ENCODE results near the gene ARHGAP25. TPM values are rescaled to one million over a fixed set of nuclear protein-coding genes. Genes with fewer than 3 reads are reported as not detected.
A peak's percentile ranks its signal among the peaks of the same experiment; 100 is the strongest.
"Not testable (repeated sequence)": the region's sequence is repeated elsewhere in the genome, so short reads cannot be mapped to it uniquely, and the experiment has no call there.

Gene ARHGAP25
- total RNA-seq, 1 donor from 2014 or later, result 12.1 TPM

DNA sequence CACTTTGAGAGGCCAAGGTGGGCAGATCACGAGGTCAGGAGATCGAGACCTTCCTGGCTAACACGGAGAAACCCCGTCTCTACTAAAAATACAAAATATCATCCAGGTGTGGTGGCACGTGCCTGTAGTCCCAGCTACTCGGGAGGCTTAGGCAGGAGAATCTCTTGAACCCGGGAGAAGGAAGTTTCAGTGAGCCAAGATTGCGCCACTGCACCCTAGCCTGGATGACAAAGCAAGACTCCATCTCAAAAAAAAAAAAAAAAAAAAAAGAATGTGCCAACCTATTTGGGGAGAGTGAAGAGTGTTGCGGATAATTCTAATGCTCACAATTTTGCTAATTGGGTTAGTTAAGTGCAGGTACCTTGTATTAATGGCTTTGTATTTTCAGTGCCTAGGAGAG lies 67.5 kb downstream of the ARHGAP25 start:
- DNase-seq, result not testable (repeated sequence)

DNA sequence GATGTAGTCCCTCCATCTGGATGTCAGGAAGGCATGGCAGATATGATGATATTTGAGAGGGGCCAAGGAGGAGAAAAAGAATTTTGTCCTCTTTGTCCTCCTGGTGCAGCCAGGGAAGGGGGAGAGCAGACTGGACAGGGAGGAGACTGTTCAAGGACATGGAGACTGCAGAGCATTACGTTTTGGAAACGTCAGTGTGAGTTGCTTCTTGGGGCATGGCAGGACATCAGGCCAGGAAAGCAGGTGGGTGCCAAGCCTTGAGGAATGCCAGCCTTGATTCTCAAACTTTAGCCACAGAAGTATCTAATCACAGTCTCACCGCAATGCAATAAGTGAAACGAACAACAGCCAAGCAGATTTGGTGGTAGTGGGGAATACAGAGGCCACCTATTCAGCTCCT lies 70.4 kb downstream of the ARHGAP25 start:
- DNase-seq, result no peak

DNA sequence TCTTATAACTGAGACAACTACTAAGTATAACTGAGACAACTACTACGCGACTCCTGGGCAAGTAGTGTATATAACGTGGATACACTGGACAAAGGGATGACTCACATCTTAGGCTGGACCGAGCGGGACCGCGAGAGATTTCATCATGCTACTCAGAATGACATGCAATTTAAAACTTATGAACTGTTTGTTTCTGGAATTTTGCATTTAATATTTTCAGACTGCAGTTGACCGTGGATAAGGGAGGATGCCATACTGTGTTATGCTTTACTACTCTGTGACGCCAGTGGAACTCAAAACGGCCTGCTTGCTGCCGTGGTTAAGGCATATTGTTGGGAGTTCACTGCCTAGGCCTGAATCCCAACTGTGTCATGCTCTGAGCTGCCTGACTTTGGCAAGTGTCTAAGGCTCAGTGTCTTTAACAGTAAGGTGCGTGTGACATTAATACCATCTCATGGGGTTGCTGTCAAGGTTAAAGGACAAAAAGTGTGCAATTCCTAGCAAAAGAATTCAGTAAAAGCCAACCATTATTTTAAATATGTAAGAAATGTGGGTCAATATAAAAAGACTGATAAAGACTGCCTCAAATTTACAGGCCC lies 72.0 kb downstream of the ARHGAP25 start:
- DNase-seq, result peak; percentile 50

DNA sequence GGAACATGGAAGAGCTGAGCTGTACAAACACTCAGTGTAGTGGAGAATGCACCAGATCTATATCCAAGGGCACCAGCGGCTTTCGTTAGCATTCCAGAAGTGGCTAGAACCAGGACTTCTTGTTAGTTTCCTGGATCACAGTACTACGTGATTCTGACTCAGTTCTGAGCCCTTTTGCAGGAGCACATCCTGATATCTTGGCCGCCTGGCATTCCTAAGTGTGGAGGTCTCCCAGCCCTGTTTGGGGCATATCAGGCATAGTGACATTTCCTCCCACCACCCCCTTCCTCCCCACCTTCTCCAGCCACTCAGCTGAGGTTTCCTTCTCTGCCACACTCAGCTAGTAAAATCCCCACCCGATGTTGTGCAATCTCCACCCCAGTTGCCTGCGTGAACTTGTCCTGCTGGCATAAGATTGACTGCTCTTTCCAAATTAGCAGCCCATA lies 73.2 kb downstream of the ARHGAP25 start:
- DNase-seq, result peak; percentile 73

DNA sequence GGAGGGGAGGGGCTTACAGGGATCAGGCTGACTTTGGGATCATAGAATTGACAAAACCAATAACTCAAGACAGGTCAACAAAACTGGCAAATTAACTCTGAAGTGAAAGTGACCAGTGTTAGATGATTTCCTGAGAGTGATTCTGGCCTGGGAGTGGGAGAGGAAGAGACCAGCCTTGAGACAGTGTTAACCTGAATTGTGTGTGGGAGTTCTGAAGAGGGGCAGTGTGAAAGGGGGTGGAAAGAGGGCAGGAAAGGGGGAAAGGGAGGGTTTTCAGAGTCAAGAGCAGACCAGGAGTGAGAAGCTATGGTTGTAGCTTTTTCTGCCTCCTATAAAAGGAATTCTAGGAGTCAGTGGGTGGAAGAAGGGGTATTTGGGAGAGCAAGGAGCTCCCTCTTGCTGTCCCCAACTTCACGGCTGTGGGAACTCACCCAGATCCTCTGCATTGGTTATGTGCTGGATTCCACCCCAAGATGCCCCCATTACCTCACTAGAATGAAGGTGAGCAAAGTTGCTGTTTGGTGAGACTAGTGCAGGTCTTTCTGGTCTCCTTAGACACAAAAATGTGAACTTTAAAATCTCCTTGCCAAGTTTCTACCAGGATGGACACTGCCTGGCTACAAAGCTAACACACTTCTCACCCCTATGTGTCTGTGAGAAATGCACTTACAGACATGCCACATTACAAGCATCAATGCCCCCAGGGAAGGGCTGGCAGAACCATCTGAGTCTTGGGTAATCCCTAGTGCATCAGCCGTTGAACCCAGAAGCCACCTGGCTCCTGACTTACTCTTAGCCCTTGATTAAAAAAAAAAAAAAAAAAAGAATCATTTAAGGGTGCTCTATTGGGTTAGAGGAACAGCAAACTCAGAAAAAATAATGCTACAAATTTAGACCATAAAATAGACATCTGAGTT lies 75.0 kb downstream of the ARHGAP25 start:
- DNase-seq, result no peak

DNA sequence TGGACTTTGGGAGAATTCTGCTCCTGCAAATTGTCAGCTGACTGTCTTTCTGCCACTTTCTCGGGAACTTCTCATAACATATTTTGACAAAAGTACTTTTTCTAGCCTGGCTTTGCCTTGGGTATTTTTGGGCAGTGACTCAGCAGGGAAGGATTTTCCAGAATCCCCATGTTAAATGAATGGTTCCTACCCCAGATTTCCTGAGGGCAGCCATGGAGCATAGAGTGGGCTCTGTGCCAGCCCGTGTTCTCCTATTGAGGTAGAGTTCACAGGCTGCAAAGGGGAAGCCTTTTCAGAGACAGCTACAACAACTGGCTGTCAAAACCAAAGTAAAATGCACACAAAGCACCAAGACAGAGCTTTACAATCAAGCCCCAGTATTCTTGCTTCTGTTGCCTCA lies 76.8 kb downstream of the ARHGAP25 start:
- DNase-seq, result peak; percentile 94

DNA sequence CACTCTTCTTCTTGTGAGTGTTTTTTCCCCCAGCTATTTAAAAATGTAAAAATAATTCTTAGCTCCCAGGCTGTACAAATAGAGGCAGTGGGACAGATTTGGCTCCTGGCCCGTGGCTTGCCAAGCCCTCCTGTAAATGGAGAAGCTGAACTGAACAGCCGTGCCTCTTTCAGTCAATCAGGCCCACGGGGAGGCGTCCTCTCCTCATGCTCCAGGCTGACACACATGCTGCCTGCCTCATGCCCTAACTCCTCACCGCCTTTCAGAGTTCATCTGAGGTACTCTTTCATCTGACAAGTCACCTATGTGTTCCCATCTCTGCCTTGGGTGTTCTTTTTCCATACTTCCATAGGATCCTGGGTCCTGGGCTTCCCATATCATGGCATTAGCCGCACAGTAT lies 77.6 kb downstream of the ARHGAP25 start:
- DNase-seq, result peak; percentile 42

DNA sequence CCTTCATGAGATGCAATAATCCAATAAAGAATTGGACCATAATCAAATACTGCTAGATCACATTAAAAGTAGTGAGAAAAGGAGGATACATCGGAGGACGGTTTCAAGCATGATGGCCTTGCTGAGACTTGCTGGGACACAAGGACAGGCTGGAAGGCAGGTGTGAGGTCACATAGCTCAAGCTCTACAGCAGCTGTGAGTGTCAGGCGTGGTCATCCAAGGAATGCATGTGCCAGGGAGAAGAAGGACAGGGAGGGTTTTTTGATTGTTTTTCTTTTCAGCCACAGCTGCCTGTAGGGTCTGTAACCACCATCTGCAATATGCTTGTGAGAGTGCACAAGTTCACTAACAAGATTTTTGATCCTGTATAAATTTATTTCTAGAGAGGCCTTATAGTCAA lies 79.0 kb downstream of the ARHGAP25 start:
- no peak for DNase-seq

DNA sequence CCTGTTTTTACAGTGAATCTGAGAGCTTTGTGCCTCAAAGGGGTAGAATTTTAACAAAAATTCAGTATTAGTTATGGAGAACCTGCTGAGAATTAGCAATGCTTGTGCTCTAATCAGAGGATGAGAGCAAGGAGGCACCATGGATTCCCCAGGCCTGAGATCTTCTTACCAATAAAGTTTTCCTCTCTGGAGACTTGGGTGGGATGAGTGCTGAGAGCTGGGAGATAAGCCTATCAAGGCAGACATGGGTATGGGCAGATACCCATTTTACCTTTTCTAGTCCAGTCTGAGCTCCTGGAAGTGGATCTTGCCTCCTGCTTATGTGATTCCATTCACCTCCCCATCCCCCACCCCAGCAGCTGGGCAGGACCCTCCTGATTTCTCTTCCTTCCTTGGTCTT lies 82.7 kb downstream of the ARHGAP25 start:
- no peak for DNase-seq

DNA sequence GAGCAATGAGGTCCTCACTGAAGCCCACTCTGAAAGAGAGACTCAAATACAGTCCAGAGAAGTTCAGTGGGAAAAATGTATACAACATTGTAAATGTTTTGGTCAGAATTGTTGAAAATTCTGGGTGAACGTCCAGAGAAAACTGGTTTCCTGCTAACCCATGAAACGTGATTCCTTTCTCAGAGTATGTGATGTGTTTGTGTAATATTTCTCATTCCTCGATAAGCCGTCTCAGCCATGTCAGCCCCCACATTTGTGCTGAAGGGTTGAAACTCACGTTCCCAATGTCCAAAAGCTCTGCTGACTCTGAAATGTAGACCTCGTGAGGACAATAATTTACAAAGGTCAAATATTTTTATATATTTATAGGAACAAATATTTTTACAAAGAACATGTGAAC lies 84.9 kb downstream of the ARHGAP25 start:
- DNase-seq, result no peak

DNA sequence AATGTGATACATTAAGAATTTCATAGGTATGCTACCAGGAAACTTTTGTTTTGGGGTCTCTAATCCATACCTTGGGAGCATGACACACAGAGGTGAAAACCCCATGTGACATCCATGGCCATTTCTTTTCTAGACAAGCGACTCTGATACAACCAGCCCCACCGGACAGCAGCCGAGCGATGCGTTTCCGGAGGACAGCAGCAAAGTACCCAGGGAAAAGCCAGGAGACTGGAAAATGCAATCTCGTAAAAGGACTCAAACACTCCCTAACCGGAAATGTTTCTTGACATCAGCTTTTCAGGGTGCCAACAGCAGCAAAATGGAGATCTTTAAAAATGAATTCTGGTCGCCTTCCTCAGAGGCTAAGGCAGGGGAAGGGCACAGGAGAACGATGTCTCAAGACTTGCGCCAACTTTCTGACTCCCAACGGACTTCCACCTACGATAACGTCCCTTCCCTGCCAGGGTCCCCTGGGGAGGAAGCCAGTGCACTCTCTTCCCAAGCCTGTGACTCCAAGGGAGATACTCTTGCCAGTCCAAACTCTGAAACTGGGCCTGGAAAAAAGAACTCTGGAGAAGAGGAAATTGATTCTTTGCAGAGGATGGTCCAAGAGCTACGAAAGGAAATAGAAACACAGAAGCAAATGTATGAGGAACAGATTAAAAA lies 87.7 kb downstream of the ARHGAP25 start:
- no peak for DNase-seq

DNA sequence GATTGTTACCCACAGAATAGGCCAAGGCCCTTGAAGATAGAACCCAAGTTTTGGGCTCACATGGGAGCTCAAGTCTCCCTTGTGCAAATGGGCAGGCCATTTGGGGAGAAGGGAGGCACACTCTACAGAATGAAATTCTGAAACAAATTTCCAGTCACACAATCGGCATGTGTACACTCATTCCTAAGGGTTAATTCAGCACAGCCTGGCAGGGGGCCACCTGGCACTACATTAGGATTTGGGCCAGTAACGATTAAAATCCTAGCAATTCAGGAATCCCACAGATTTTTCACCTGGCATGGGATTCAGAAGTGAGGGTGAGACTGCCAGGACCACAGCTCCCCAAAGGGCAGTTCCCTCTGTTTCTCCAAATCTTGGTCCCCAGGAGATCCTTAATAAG lies 90.2 kb downstream of the ARHGAP25 start:
- DNase-seq, result peak; percentile 54

DNA sequence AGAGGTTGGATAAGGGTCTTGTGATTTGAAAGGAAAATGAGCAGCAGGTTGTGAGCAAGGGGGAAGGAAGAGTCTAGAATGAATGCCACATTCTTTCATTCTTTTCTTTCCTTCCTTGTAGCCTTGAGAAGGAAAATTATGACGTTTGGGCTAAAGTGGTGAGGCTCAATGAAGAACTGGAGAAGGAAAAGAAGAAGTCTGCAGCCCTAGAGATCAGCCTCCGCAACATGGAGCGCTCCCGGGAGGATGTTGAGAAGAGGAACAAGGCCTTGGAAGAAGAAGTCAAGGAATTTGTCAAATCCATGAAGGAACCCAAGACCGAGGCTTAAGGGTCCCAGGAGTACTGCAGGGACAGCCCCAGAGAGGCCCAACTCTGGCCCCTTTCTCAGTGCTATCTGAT lies 91.3 kb downstream of the ARHGAP25 start:
- DNase-seq, result no peak

DNA sequence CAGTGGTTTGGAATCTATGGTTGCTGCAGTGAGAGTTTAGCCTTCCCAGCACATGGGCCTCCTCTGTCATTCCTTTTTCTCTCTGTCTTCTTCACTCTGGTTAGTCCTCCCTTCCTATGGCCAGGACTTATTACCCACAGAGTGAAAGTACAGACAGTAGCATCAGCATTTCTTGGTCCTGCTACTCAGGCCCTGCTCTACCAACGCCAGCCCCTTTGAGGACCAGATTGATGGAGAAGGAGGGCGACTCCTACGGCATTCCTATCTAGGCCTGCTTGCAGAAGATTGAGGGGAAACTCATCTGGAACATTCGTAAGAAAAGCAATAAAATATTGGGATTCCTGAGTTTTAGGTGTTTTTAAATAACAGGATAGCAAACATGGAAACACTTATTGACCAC lies 93.1 kb downstream of the ARHGAP25 start:
- DNase-seq, result no peak

DNA sequence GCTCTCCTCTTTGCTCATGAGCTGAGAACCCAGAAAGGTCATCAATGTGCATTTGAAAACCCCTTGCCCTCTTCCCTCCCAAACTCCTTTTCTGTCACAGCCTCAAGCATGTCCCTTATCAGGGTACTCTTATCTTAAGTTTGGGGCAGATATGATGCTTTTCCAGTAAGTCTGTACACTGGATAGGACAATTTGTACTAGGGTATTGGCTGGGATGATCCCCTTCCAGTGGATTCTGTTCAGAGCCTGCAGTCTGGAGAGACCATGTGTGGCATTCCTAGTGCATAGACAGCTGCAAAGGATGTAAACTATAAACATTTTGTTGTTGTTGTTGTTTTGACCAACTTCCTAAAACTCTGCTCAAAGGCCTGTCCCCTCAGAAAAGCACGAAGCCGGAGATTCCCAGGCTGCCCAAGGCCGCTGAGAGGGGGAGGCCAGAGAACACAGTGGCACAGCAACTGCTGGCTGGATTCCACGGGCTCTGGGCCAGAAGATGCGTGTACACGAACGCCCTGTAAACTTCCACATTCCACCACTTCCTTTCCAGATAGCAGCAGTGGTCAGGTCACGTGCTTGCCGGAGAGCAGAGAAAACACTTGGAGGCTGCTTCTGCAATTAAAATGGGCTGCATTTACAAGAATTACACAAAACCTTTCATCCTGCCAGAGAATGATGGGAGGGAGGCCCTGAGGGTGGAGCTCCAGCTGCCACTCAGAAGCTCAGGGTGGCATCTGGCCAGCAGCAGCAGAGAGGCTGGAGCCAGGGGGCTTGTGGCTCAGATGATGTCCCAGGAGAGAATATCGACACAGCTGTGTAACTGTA lies 94.5 kb downstream of the ARHGAP25 start:
- peak; percentile 99 for DNase-seq

DNA sequence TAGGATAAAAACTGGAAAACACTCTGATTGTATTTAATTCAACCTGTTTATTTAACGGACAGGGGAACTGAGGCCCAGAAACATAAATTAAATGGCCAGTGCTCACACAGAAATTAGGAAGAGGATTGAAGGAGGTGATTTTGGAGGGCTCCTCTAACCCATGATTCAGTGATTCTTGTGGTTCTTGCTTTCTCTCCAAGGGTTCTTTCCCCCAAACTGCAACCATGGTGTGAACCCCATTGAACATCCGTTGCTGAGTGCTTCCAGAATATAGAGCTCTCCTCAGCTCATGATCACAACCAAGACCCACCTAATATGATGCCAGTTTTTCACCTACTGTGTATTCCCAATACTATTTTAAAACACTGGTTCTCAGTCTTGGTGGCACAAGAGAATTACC lies 95.1 kb downstream of the ARHGAP25 start:
- no peak for DNase-seq

DNA sequence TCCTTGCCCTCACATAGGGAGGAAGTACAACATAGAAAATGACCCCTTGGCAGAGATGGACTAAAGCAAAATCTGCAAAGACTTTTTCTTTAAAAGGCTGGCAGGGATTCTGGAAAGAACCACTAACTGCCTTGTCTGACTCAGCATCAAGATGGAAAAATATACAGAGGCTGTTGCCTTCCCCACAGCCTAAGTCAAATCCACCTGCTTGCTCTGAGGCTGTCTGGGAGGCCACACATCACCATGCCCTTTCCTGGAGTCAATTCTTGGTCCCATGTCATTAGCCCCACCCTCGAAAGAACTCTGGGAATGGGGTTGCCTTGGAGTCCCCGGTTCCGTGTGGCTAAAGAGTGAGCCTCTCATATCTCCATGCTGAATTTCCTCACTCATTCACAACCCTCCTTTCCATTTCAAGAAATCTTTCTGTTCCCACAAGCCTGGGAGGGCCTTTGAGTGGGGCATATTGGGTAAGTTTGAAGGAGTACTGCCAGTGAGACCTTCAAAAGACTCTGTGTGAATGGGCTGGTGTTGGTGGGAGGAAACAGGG lies 97.1 kb downstream of the ARHGAP25 start:
- DNase-seq, result peak; percentile 84

DNA sequence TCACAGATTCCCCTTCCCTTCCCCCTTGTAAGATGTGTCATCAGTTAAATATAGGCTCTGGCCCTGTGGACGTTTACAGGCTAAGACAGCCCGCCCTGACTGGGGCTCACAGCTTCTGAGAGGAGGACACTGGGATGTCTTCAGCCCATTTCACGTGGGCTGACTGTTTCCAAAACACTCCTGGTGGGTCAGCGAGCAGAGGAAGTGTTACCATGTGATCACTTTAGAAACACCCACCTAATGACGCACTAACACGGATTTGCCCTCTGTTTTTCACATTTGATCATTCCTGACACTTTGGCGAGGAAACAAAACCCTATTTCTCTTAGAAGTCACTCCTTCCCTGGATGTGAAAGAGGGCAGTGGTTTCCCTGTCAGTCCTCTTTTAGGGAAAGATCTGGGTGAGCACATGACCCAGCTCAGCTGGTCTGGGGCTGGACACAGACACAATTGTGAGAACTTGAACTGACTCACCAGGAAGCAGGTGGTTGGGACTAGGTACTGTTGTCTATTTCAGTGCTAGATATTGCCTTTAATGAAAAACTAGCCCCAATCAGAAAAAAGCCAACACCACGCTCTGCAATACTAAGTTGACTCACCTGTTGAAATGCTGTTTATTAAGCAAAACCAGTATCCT lies 97.7 kb downstream of the ARHGAP25 start:
- DNase-seq, result peak; percentile 98

DNA sequence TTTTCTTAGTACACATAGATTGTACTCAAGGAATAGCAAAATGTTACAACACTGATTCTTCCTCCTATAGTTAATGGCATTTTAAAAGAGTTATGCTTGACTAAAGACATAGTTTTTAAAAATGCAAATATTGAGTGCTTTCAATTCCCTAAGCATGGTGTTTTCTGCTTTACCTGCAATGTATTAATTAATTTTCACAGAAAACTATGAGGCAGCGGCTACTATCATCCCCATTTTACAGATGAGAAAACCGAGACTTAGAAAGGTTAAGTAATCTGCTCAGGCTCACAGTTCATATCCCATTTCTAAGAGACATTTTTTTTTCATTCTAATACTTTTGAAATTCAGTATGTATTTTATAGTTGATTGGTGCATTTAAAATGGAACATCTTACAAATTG lies 98.6 kb downstream of the ARHGAP25 start:
- DNase-seq, result no peak

DNA sequence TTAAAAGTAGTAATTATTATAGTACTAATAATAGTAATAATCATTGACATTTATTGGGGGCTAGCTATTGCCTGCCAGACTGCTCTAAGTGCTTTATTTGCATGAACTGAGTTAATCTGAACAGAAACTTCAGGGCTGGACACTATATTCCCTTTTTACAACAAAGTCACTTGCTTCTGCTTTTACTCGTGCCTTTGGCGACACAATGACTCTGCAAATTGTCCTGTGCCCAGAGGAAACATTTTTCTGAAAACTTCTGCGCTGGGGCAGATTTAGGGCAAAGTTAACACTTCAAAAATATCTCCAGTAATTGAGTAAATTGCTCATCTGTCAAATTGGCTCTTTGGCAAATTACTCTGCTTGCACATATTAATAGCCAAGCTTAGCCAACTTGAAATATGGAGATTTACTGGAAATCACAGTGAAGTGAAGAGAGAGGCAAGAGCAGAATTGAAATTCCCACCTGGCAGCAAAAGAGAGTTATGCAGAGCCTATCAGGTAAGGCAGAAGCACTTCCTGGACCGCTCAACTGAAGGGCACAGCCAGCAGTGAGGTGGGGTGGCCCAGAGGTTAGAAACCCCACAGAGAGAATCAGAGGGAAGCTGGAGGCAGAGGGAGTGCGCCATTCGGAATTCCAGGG lies 100.2 kb downstream of the ARHGAP25 start:
- DNase-seq, result no peak

DNA sequence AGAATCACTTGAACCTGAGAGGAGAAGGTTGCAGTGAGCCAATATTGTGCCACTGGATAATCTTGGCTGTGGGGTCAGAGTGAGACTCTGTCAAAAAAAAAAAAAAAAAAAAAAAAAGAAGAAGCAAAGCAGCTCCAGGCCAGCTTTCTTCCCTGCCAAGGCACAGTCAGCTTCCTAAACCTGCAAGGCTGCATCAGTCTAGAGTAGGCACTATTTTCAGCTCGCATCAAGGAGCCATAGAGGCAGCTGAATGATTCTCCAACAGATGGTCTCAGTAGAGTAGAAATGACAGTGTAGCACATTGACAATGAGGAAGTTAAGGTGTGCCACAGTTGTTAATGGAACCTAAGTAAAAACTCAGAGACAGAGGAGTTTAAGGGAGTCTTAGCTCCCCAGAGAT lies 101.0 kb downstream of the ARHGAP25 start:
- DNase-seq, result no peak

Data from dermis blood vessel endothelial cell (primary cell).